ENCODE data around the gene TAF11L3. TPM values are rescaled to one million over a fixed set of nuclear protein-coding genes. Genes with fewer than 3 reads are reported as not detected.

Gene TAF11L3
- total RNA-seq, result not detected in 2 replicates

DNA sequence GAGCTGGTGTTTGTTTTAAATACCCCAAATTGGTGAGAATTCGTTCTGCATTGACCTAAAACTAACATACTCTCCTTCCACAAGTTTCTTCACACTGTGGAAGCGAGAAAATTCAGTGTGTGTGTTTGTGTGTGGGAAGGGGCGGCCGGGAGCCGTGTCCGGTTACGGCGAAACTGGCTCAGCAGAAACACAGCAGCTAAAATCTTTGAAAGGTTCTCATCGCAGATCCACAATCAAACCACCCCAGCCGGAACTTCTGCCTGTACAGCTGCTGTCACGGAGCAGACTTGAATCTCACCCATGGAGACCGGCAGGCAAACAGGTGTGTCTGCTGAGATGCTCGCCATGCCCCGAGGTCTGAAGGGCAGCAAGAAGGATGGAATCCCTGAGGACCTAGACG is at the start of gene TAF11L3:
TSS of gene TAF11L3 (plus strand) at position 301 of the 400 bp plus-strand sequence.

GRCh38 chr5:17497931-17498330 is 20.2 kb upstream of the TAF11L3 start, which contains the start of gene TAF11L2:
TSS of gene TAF11L2 (plus strand) at chr5:17498231.

DNA sequence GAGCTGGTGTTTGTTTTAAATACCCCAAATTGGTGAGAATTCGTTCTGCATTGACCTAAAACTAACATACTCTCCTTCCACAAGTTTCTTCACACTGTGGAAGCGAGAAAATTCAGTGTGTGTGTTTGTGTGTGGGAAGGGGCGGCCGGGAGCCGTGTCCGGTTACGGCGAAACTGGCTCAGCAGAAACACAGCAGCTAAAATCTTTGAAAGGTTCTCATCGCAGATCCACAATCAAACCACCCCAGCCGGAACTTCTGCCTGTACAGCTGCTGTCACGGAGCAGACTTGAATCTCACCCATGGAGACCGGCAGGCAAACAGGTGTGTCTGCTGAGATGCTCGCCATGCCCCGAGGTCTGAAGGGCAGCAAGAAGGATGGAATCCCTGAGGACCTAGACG is 3.3 kb downstream of the TAF11L3 start, which contains the start of gene TAF11L4:
TSS of gene TAF11L4 (plus strand) at position 301 of the 400 bp plus-strand sequence.

DNA sequence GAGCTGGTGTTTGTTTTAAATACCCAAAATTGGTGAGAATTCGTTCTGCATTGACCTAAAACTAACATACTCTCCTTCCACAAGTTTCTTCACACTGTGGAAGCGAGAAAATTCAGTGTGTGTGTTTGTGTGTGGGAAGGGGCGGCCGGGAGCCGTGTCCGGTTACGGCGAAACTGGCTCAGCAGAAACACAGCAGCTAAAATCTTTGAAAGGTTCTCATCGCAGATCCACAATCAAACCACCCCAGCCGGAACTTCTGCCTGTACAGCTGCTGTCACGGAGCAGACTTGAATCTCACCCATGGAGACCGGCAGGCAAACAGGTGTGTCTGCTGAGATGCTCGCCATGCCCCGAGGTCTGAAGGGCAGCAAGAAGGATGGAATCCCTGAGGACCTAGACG is 6.8 kb downstream of the TAF11L3 start, which contains the start of gene TAF11L5:
TSS of gene TAF11L5 (plus strand) at position 301 of the 400 bp plus-strand sequence.

DNA sequence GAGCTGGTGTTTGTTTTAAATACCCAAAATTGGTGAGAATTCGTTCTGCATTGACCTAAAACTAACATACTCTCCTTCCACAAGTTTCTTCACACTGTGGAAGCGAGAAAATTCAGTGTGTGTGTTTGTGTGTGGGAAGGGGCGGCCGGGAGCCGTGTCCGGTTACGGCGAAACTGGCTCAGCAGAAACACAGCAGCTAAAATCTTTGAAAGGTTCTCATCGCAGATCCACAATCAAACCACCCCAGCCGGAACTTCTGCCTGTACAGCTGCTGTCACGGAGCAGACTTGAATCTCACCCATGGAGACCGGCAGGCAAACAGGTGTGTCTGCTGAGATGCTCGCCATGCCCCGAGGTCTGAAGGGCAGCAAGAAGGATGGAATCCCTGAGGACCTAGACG is 10.2 kb downstream of the TAF11L3 start, which contains the start of gene TAF11L6:
TSS of gene TAF11L6 (plus strand) at position 301 of the 400 bp plus-strand sequence.

Other genes with a start within 250 kb of the TAF11L3 start
- not detected in 2 replicates for gene TAF11L2, start 20.1 kb upstream of the TAF11L3 start, total RNA-seq
- not detected in 2 replicates for gene TAF11L4, start 3.4 kb downstream of the TAF11L3 start, total RNA-seq
- gene TAF11L5, start 6.9 kb downstream of the TAF11L3 start, total RNA-seq, result not detected in 2 replicates
- not detected in 2 replicates for gene TAF11L6, start 10.3 kb downstream of the TAF11L3 start, total RNA-seq
- not detected in 2 replicates for gene TAF11L7, start 67.4 kb downstream of the TAF11L3 start, total RNA-seq
- not detected in 2 replicates for gene TAF11L8, start 72.6 kb downstream of the TAF11L3 start, total RNA-seq
- not detected in 2 replicates for gene TAF11L9, start 76.0 kb downstream of the TAF11L3 start, total RNA-seq
- gene TAF11L10, start 79.5 kb downstream of the TAF11L3 start, total RNA-seq, result not detected in 2 replicates
- not detected in 2 replicates for gene TAF11L11, start 85.8 kb downstream of the TAF11L3 start, total RNA-seq
- gene TAF11L12, start 92.0 kb downstream of the TAF11L3 start, total RNA-seq, result not detected in 2 replicates
- gene TAF11L13, start 113.7 kb downstream of the TAF11L3 start, total RNA-seq, result not detected in 2 replicates
- gene TAF11L14, start 116.1 kb downstream of the TAF11L3 start, total RNA-seq, result not detected in 2 replicates